Skin epidermis (tissue), 12 donors: ENCODE measurements around the gene DNAJB9.

ENCODE experiments used
- H3K27ac ChIP-seq, 21 experiments: fragments of 200-600 bp; sonication (generic) in 11 of 21; one replicate each; pipeline ENCODE4 v1.5.0; 2020; ENCODE audit warnings: mild to moderate bottlenecking in 3 of 21, inconsistent platforms in 2 of 21, moderate library complexity in 2 of 21
- H3K4me3 ChIP-seq, 7 experiments: fragments of 200-600 bp; sonication (generic) in 2 of 7; one replicate each; pipeline ENCODE4 v1.5.0; 2020; ENCODE audit warnings: inconsistent platforms in 2 of 7, mild to moderate bottlenecking in 2 of 7, moderate library complexity in 1 of 7

The DNAJB9 gene

GRCh38 chr7:108561047-108561619 lies 8.5 kb upstream of the DNAJB9 start:
- Histone ChIP-seq H3K27ac (no peak overlapping the region), H3K4me3 (no peak overlapping the region)

GRCh38 chr7:108565987-108566386 lies 3.7 kb upstream of the DNAJB9 start:
- Histone ChIP-seq H3K4me3 (no peak overlapping the region), H3K27ac (no peak overlapping the region)

GRCh38 chr7:108568801-108569380 lies 783 bp upstream of the DNAJB9 start:
- Histone ChIP-seq H3K4me3 (peak overlapping the region; percentile 60 to 97 (median 85)), H3K27ac (peak overlapping the region; percentile 82 to 98 (median 94))

- peak overlapping the region; percentile 82 to 98 (median 94) for H3K27ac ChIP-seq
- peak overlapping the region; percentile 60 to 97 (median 85) for H3K4me3 ChIP-seq
Observed at GRCh38 chr7:108570146-108570755, 577 bp downstream of the DNAJB9 start.

GRCh38 chr7:108572480-108572879 lies 2.8 kb downstream of the DNAJB9 start:
- Histone ChIP-seq H3K4me3 (no peak overlapping the region), H3K27ac (no peak overlapping the region)

GRCh38 chr7:108575156-108575555 lies 5.5 kb downstream of the DNAJB9 start:
- H3K27ac ChIP-seq, result no peak overlapping the region
- no peak overlapping the region for H3K4me3 ChIP-seq

GRCh38 chr7:108576116-108576515 lies 6.4 kb downstream of the DNAJB9 start:
- Histone ChIP-seq H3K4me3 (no peak overlapping the region), H3K27ac (no peak overlapping the region)

- H3K27ac ChIP-seq, result no peak overlapping the region
- no peak overlapping the region for H3K4me3 ChIP-seq
Observed at GRCh38 chr7:108578937-108579336, 9.3 kb downstream of the DNAJB9 start.

GRCh38 chr7:108580298-108580697 lies 10.6 kb downstream of the DNAJB9 start:
- H3K27ac ChIP-seq, result no peak overlapping the region

GRCh38 chr7:108581655-108582491 lies 12.2 kb downstream of the DNAJB9 start:
- no peak overlapping the region for H3K4me3 ChIP-seq
- no peak overlapping the region for H3K27ac ChIP-seq

More at GRCh38 chr7:108580298-108580697, 10.6 kb downstream of the DNAJB9 start:
- H3K4me3 ChIP-seq, result no peak overlapping the region

GRCh38 chr7:108584211-108584610 lies 14.5 kb downstream of the DNAJB9 start:
- Histone ChIP-seq H3K27ac (no peak overlapping the region), H3K4me3 (no peak overlapping the region)

GRCh38 chr7:108585843-108586242 lies 16.2 kb downstream of the DNAJB9 start:
- Histone ChIP-seq H3K4me3 (no peak overlapping the region), H3K27ac (no peak overlapping the region)

GRCh38 chr7:108586274-108586710 lies 16.6 kb downstream of the DNAJB9 start:
- H3K4me3 ChIP-seq, result no peak overlapping the region
- no peak overlapping the region for H3K27ac ChIP-seq

GRCh38 chr7:108589199-108589598 lies 19.5 kb downstream of the DNAJB9 start:
- Histone ChIP-seq H3K27ac (no peak overlapping the region), H3K4me3 (no peak overlapping the region)

GRCh38 chr7:108589874-108590273 lies 20.2 kb downstream of the DNAJB9 start:
- no peak overlapping the region for H3K4me3 ChIP-seq
- no peak overlapping the region for H3K27ac ChIP-seq

GRCh38 chr7:108590606-108591005 lies 20.9 kb downstream of the DNAJB9 start:
- H3K4me3 ChIP-seq, result no peak overlapping the region
- no peak overlapping the region for H3K27ac ChIP-seq

GRCh38 chr7:108592646-108593201 lies 23.1 kb downstream of the DNAJB9 start:
- no peak overlapping the region for H3K4me3 ChIP-seq
- no peak overlapping the region for H3K27ac ChIP-seq

- Histone ChIP-seq H3K27ac (no peak overlapping the region), H3K4me3 (no peak overlapping the region)
Observed at GRCh38 chr7:108596560-108596959, 26.9 kb downstream of the DNAJB9 start.

- Histone ChIP-seq H3K4me3 (no peak overlapping the region), H3K27ac (no peak overlapping the region)
Observed at GRCh38 chr7:108598153-108598552, 28.5 kb downstream of the DNAJB9 start.

- Histone ChIP-seq H3K4me3 (no peak overlapping the region), H3K27ac (no peak overlapping the region)
Observed at GRCh38 chr7:108598914-108599580, 29.4 kb downstream of the DNAJB9 start.
